CD14-positive monocyte (primary cell): ENCODE data around the gene TARS3. TPM values are rescaled to one million over a fixed set of nuclear protein-coding genes. Genes with fewer than 3 reads are reported as not detected.

Source experiments
- DNase-seq, 3 donors: peaks; one replicate each; pipeline ENCODE4 v3.0.0-alpha.2; 2011 to 2022
- H2AFZ ChIP-seq: 2 replicates; pipeline ENCODE4 v1.6.0; 2012; ENCODE audit warnings: mild to moderate bottlenecking, low read depth, low read length, inconsistent platforms; ENCODE audit not compliant: insufficient read depth, poor library complexity, severe bottlenecking
- H3K27ac ChIP-seq, 2 donors: 1 replicate in 1 of 2; 2 replicates in 1 of 2; pipeline ENCODE4 v1.5.1; 2012 to 2013; ENCODE audit warnings: low read length in 2 of 2, control low read depth in 1 of 2, inconsistent platforms in 1 of 2, low read depth in 1 of 2, mild to moderate bottlenecking in 1 of 2
- H3K27me3 ChIP-seq, 2 donors: one replicate each; pipeline versions ENCODE4 v1.6.0 to v1.6.1; 2011 to 2013; ENCODE audit warnings: low read length in 2 of 2; ENCODE audit not compliant: control insufficient read depth in 2 of 2, insufficient read depth in 2 of 2
- H3K36me3 ChIP-seq, 2 donors: replicated peaks in 1 of 2; 1 replicate in 1 of 2; 2 replicates in 1 of 2; pipeline versions ENCODE4 v1.5.1 to v1.6.1; 2012 to 2013; ENCODE audit warnings: low read length in 2 of 2, control low read depth in 1 of 2, inconsistent platforms in 1 of 2, mild to moderate bottlenecking in 1 of 2; ENCODE audit not compliant: insufficient read depth in 2 of 2, control insufficient read depth in 1 of 2
- H3K4me1 ChIP-seq, 2 donors: 1 replicate in 1 of 2; 2 replicates in 1 of 2; pipeline versions ENCODE4 v1.5.1 to v1.6.1; 2012 to 2013; ENCODE audit warnings: low read length in 2 of 2, control low read depth in 1 of 2, inconsistent platforms in 1 of 2, mild to moderate bottlenecking in 1 of 2, moderate library complexity in 1 of 2; ENCODE audit not compliant: insufficient read depth in 2 of 2, control insufficient read depth in 1 of 2
- H3K4me2 ChIP-seq: replicated peaks from 2 replicates; pipeline ENCODE3; 2012; ENCODE audit warnings: low read length, moderate library complexity, mild to moderate bottlenecking; ENCODE audit not compliant: poor library complexity, severe bottlenecking; ENCODE audit errors: extremely low read depth
- H3K4me3 ChIP-seq, 3 experiments: fragments of 200-600 bp in 1 of 3; sonication (generic) in 1 of 3; replicated peaks in 1 of 3; 1 replicate in 2 of 3; 2 replicates in 1 of 3; pipeline ENCODE4 v1.5.1; 2011 to 2013; ENCODE audit warnings: low read length in 3 of 3, mild to moderate bottlenecking in 3 of 3, control low read depth in 2 of 3, low read depth in 2 of 3, inconsistent platforms in 1 of 3, moderate library complexity in 1 of 3
- H3K79me2 ChIP-seq: 2 replicates; pipeline ENCODE4 v1.6.0; 2012; ENCODE audit warnings: mild to moderate bottlenecking, control low read depth, inconsistent platforms, low read length, moderate library complexity; ENCODE audit not compliant: insufficient read depth
- H3K9ac ChIP-seq: 2 replicates; pipeline ENCODE4 v1.6.0; 2017; ENCODE audit warnings: low read length, mild to moderate bottlenecking; ENCODE audit not compliant: insufficient read depth, poor library complexity, severe bottlenecking
- H3K9me3 ChIP-seq, 2 donors: replicated peaks in 1 of 2; 1 replicate in 1 of 2; 2 replicates in 1 of 2; pipeline versions ENCODE4 v1.5.1 to v1.6.1; 2012 to 2013; ENCODE audit warnings: low read length in 2 of 2, control low read depth in 1 of 2; ENCODE audit not compliant: control insufficient read depth in 1 of 2, insufficient read depth in 1 of 2
- H4K20me1 ChIP-seq: 2 replicates; pipeline ENCODE4 v1.6.0; 2012; ENCODE audit warnings: mild to moderate bottlenecking, low read length, control low read depth, moderate library complexity; ENCODE audit not compliant: insufficient read depth
- H3K27ac Mint-ChIP-seq, 7 donors: one replicate each; pipeline ENCODE4 v1.8.0; 2020; ENCODE audit warnings: mild to moderate bottlenecking in 7 of 7, mixed read lengths in 7 of 7, moderate library complexity in 6 of 7, inconsistent platforms in 2 of 7
- H3K27me3 Mint-ChIP-seq, 3 donors: one replicate each; pipeline ENCODE4 v1.8.0; 2021 to 2022; ENCODE audit warnings: low read depth in 3 of 3, mild to moderate bottlenecking in 3 of 3, mixed read lengths in 3 of 3, moderate library complexity in 3 of 3, inconsistent platforms in 1 of 3
- H3K36me3 Mint-ChIP-seq, 2 donors: one replicate each; pipeline ENCODE4 v1.8.0; 2020; ENCODE audit warnings: mixed read lengths in 2 of 2, inconsistent platforms in 1 of 2, mild to moderate bottlenecking in 1 of 2
- H3K4me1 Mint-ChIP-seq: one replicate; pipeline ENCODE4 v1.8.0; 2020; ENCODE audit warnings: mild to moderate bottlenecking, mixed read lengths
- H3K4me3 Mint-ChIP-seq, 2 donors: one replicate each; pipeline ENCODE4 v1.8.0; 2020; ENCODE audit warnings: mild to moderate bottlenecking in 2 of 2, mixed read lengths in 2 of 2, moderate library complexity in 1 of 2
- H3K9me3 Mint-ChIP-seq, 7 donors: one replicate each; pipeline ENCODE4 v1.8.0; 2020 to 2022; ENCODE audit warnings: mixed read lengths in 7 of 7, mild to moderate bottlenecking in 6 of 7, moderate library complexity in 6 of 7, inconsistent platforms in 2 of 7
- WGBS: methylation state at CpG from one replicate; pipeline ENCODE4 v1.1.5; 2013; ENCODE audit warnings: missing lambda C conversion rate; ENCODE audit not compliant: insufficient coverage; 5-methylcytosine and 5-hydroxymethylcytosine counted together
- intact Hi-C, 2 donors: fragments of 100-400 bp; cut with micrococcal nuclease; formaldehyde crosslinking; loops; one replicate each; pipeline versions ENCODE4 v1.15.0 to v1.15.1; 2023
- polyA plus RNA-seq, 3 donors: library from polyadenylated mRNA; depleted of rRNA in 1 of 3; unstranded in 2 of 3; stranded (reverse) in 1 of 3; fragments of 300-500 nt in 2 of 3; fragments of >200 nt in 1 of 3; fragmentation: Illumina TruSeq in 2 of 3; gene quantifications; 1 replicate in 2 of 3; 2 replicates in 1 of 3; pipeline ENCODE4 v1.2.3, GENCODE V29; 2012 to 2021
- TF ChIP-seq, protein P1 (sequence below): fragments of 200-600 bp; IDR thresholded peaks from one replicate; pipeline ENCODE4 v1.8.0; 2022; ENCODE audit warnings: antibody characterized with exemption, mild to moderate bottlenecking

The TARS3 gene
- polyA plus RNA-seq, 3 donors: 1.3 to 2.4 (median 1.8) TPM

GRCh38 chr15:101614001-101614585 is 110.2 kb downstream of the TARS3 start:
- DNase-seq: no peak
- Mint-ChIP-seq H3K4me3 (no peak overlapping the region), H3K27ac (peak overlapping the region in 1 of 7 donors; percentile 26), H3K9me3 (no peaks in the 10 kb centered on the region), H3K27me3 (peaks cover 4 to 16% (median 6%) of the 10 kb centered on the region in 3 donors), H3K36me3 (no peaks in the 10 kb centered on the region), H3K4me1 (peaks cover 3% of the 10 kb centered on the region)
- Histone ChIP-seq H3K9me3 (no peaks in the 10 kb centered on the region), H3K4me3 (no peak overlapping the region), H3K27me3 (no peaks in the 10 kb centered on the region), H3K4me2 (no peak overlapping the region), H3K36me3 (no peaks in the 10 kb centered on the region), H3K9ac (no peak overlapping the region), H2AFZ (no peak overlapping the region), H3K27ac (no peak overlapping the region), H3K4me1 (no peaks in the 10 kb centered on the region), H4K20me1 (no peaks in the 10 kb centered on the region), H3K79me2 (no peaks in the 10 kb centered on the region)
- 93% methylated on average over 8 of the region's 14 CpGs for WGBS
- intact Hi-C loops: no loop called here
- TF ChIP-seq, protein P1, sequence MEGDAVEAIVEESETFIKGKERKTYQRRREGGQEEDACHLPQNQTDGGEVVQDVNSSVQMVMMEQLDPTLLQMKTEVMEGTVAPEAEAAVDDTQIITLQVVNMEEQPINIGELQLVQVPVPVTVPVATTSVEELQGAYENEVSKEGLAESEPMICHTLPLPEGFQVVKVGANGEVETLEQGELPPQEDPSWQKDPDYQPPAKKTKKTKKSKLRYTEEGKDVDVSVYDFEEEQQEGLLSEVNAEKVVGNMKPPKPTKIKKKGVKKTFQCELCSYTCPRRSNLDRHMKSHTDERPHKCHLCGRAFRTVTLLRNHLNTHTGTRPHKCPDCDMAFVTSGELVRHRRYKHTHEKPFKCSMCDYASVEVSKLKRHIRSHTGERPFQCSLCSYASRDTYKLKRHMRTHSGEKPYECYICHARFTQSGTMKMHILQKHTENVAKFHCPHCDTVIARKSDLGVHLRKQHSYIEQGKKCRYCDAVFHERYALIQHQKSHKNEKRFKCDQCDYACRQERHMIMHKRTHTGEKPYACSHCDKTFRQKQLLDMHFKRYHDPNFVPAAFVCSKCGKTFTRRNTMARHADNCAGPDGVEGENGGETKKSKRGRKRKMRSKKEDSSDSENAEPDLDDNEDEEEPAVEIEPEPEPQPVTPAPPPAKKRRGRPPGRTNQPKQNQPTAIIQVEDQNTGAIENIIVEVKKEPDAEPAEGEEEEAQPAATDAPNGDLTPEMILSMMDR: no peak

- TF ChIP-seq, protein P1: no peak
- Histone ChIP-seq H2AFZ (no peak overlapping the region), H3K4me3 (no peak overlapping the region), H3K27ac (no peak overlapping the region), H4K20me1 (no peaks in the 10 kb centered on the region), H3K4me2 (no peak overlapping the region), H3K27me3 (no peaks in the 10 kb centered on the region), H3K36me3 (no peaks in the 10 kb centered on the region), H3K9ac (no peak overlapping the region), H3K79me2 (no peaks in the 10 kb centered on the region), H3K9me3 (no peaks in the 10 kb centered on the region), H3K4me1 (no peaks in the 10 kb centered on the region)
- Mint-ChIP-seq H3K36me3 (no peaks in the 10 kb centered on the region), H3K27me3 (peaks cover 2 to 16% (median 8%) of the 10 kb centered on the region in 3 donors), H3K4me1 (no peaks in the 10 kb centered on the region), H3K4me3 (no peak overlapping the region), H3K9me3 (no peaks in the 10 kb centered on the region), H3K27ac (no peak overlapping the region)
- no peak for DNase-seq
- 67% methylated on average over 15 of the region's 20 CpGs for WGBS
- intact Hi-C loops: no loop called here
Measured at GRCh38 chr15:101613130-101614000, 110.9 kb downstream of the TARS3 start.
